IPS-11a (cell line): Measurements from ENCODE around the gene NRSN1.
"Not testable (repeated sequence)": the region's sequence is repeated elsewhere in the genome, so short reads cannot be mapped to it uniquely, and the experiment has no call there.

ENCODE experiments used
- H3K4me3 ChIP-seq: one replicate; pipeline ENCODE4 v1.5.1; 2013; ENCODE audit warnings: low read depth, low read length, control low read depth

Gene NRSN1

DNA sequence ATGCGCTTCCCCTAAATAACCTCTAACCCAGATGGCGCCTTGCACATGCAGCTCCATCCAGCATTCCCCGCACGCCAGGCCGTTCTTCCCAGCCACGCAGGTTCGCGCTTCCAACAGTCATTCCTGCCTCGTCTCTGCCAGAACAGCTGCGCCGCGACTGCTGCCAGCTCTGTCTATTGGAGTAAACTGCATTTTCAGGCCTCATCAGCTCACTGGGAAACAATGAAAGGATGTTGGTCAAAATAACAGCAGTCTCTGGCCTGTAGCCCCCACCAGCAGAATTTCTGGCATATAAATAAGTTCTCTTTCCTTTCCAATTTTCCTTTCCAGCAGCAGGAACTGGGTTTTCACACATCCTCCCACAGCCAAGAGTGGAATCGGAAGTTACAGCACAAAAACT, 14.6 kb downstream of the NRSN1 start:
- H3K4me3 ChIP-seq, result no peak overlapping the region

DNA sequence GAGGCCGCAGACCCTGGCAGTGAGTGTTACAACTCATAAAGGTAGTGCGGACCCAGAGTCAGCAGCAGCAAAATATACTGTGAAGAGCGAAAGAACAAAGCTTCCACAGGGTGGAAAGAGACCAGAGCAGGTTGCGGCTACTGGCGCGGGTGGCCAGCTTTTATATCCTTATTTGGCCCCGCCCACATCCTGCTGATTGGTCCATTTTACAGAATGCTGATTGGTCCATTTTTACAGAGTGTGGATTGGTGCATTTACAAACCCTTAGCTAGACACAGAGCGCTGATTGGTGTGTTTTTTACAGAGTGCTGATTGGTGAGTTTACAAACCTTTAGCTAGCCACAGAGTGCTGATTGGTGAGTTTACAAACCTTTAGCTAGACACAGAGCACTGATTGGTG, 16.7 kb downstream of the NRSN1 start:
- H3K4me3 ChIP-seq, result not testable (repeated sequence)

GRCh38 chr6:24145690-24146131, 19.7 kb downstream of the NRSN1 start:
- H3K4me3 ChIP-seq, result no peak overlapping the region

DNA sequence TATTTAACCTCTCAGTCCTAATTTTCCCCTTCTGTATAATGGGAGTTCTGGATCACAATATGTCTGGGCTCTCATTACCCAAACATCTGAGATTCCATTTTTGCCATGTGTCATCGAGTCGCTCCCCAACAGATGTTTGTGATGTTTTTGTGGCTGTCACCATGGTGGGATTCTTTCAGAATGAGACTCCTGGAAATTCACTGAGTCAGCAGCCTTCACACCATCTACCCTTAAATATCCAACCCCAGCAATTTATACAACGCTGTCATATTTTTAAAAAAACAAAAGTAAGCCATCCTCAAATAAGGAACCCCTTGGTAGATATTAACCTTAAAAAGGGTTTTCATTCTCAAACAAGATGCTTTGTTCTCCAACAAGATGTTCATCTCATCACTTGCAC, 20.9 kb downstream of the NRSN1 start:
- H3K4me3 ChIP-seq, result no peak overlapping the region

DNA sequence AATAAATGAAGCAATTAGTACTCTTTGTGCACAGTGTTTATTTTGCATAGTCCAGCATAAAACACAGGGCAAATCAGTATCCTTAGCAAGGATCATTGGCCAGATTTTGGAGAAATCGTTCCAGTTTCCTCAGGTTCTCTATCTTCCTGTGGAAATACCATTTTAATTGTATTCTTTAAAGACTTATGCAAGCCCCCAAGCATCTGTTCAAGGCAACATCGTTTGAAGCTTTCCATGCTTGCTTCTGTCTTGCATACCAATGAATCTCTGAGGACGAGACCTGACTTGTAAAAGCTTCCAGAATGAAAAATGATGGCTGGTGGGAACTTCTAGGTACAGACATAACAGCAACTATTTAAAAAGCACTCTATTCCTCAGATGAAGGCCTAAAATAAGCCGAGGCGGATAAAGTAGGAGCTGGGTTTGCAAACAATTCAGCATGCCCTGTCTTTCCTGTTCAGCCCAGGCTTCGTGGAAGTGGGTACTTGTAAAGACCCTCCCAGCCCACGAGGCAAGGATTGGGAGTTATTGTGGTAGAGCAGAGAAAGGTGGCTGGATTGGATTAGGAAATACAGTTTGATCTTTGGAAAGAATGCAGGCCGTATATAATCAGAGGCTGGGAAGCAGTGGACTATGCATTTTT, 21.6 kb downstream of the NRSN1 start:
- H3K4me3 ChIP-seq, result no peak overlapping the region

GRCh38 chr6:24148154-24148570, 22.1 kb downstream of the NRSN1 start:
- no peak overlapping the region for H3K4me3 ChIP-seq

- no peak overlapping the region for H3K4me3 ChIP-seq
These were observed 22.7 kb downstream of the NRSN1 start for GRCh38 chr6:24148684-24149083.

DNA sequence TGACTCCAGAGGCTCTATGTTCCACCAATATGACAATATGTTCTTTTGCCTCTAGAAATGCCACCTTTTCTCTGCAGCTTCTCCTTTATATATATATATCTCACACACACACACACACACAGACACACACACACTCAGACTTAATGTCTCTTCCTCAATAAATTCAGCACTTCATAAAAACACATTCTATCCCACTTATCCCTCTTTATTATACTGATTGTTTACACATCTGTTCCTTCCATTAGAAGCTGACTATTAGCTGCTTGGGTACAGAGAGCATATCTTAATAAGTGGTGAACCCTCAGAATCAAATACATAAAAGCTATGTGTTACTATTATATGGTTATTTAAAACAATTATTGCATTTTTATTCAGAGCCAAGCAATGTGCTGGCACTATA, 23.3 kb downstream of the NRSN1 start:
- no peak overlapping the region for H3K4me3 ChIP-seq

- H3K4me3 ChIP-seq, result no peak overlapping the region
These were observed 23.8 kb downstream of the NRSN1 start for GRCh38 chr6:24149836-24150235.

DNA sequence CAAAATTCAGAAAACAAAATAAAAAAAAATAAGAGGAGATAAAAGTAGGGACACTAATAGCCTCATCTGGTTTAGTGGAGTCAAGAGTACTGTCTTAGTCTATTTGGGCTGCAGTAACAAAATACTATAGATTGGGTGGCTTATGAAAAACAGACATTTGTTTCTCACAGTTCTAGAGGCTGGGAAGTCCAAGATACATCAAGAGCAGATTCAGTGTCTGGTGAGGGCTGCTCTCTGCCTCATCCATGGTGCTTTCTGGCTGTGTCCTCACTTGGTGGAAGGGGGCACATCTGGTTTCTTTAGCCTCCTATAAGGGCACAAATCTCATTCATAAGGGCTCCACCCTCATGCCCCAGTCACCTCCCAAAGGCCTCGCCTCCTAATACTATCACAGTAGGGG, 26.0 kb downstream of the NRSN1 start:
- no peak overlapping the region for H3K4me3 ChIP-seq

GRCh38 chr6:24154121-24154520, 28.1 kb downstream of the NRSN1 start:
- no peak overlapping the region for H3K4me3 ChIP-seq

GRCh38 chr6:24157886-24158285, 31.9 kb downstream of the NRSN1 start:
- no peak overlapping the region for H3K4me3 ChIP-seq

- no peak overlapping the region for H3K4me3 ChIP-seq
These were observed 57.6 kb downstream of the NRSN1 start for GRCh38 chr6:24183584-24183983.

- H3K4me3 ChIP-seq, result no peak overlapping the region
These were observed 60.3 kb downstream of the NRSN1 start for GRCh38 chr6:24186349-24186748.

DNA sequence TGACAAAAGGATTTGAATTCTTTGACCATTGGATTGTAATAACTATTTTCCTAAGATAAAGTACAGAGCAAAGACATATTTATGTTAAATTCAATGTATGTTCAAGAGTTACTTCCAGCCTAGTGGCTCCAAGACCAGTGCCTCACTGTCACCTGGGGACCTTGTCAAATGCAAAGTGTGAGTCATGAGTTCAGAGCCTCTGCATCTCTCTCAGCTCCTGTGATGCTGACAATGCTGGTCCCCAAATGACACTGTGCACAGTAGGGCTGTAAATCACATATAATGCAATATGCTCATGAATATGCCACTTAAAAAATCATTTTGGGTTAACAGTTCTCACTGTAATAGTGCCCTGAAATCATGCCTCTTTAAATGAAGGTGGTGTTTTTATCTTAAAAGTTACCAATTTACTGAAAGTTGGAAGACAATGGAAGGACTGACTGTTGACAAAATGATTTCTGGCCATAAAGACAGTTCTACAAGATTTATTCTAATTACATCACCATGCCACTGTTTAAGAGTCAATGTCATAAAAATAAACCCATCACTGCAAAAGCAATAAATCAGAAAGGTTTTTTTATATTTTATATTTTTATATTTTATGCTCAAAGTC, 62.1 kb downstream of the NRSN1 start:
- no peak overlapping the region for H3K4me3 ChIP-seq

- no peak overlapping the region for H3K4me3 ChIP-seq
These were observed 62.6 kb downstream of the NRSN1 start for GRCh38 chr6:24188578-24189080.

DNA sequence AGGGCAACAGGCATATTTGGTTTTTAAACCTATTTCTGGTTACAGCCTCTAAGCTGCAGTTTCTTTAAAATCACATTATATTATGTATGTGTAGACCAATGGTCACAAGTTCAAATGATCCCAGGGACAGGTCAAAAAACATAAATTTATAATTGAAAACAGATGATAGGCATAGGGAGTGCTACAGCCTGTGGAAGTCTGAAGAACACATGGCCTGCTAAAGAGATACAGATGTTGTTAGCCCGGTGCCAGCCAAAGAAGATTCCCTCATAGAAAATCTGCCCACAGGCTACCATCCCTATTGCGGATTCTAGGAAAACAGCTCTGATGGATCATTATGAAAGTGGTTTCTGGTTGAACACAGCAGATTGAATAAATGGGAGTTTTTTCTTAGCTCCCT, 65.3 kb downstream of the NRSN1 start:
- H3K4me3 ChIP-seq, result no peak overlapping the region

GRCh38 chr6:24193364-24193763, 67.3 kb downstream of the NRSN1 start:
- H3K4me3 ChIP-seq, result no peak overlapping the region

- no peak overlapping the region for H3K4me3 ChIP-seq
These were observed 69.1 kb downstream of the NRSN1 start for GRCh38 chr6:24194978-24195700.

DNA sequence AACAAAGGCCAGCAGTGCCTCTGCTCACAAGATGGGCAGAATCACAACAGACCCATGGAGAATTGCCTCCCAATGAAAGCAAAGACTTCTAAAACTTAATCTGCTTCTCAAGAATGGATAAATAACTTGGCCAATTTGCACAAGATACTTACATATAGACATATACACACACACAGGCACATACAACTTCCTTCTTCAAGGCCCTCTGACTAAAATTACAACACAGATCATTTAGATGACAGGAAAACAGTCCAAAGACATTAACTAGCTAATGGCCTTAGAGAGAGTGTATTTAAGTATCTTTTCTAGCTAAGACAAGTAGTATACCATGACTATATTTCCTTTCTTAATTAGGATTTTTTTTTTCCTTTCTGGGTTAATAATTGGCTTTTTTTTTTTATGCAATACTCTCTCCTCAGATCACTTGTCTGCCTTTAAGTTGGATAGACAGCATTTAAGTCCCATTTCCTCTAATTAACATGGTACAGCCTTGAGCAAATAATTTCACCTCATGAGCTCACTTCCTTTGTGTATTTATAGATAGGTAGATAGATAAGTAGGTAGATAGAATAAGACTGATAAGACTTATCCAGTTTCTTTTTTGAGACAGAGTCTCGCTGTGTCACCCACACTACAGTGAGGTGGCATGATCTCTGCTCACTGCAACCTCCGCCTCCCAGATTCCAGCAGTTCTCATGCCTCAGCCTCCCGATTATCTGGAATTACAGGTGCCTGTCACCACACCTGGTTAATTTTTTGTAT, 70.0 kb downstream of the NRSN1 start:
- no peak overlapping the region for H3K4me3 ChIP-seq
